GM12892 (cell line): ENCODE measurements around the gene UNC13D.
"Not testable (repeated sequence)": the region's sequence is repeated elsewhere in the genome, so short reads cannot be mapped to it uniquely, and the experiment has no call there.

Source experiments
- DNase-seq: peaks from one replicate; pipeline ENCODE4 v3.0.0; 2011; ENCODE audit not compliant: insufficient read length
- FAIRE-seq: peaks from 2 replicates; lab custom pipeline; 2011; peaks lifted over from hg19 to GRCh38; lab: Jason Lieb, UNC
- POLR2A ChIP-seq: IDR thresholded peaks from 2 replicates; pipeline ENCODE4 v1.6.1; 2011; ENCODE audit warnings: low read depth, low read length, control low read depth
- POLR2AphosphoS5 ChIP-seq: IDR thresholded peaks from 2 replicates; pipeline ENCODE4 v1.6.1; 2011; ENCODE audit warnings: low read depth, low read length, control low read depth
- TAF1 ChIP-seq: IDR thresholded peaks from 2 replicates; pipeline ENCODE4 v1.6.1; 2011; ENCODE audit warnings: low read depth, mild to moderate bottlenecking, control low read depth, low read length, borderline replicate concordance

Gene UNC13D

DNA sequence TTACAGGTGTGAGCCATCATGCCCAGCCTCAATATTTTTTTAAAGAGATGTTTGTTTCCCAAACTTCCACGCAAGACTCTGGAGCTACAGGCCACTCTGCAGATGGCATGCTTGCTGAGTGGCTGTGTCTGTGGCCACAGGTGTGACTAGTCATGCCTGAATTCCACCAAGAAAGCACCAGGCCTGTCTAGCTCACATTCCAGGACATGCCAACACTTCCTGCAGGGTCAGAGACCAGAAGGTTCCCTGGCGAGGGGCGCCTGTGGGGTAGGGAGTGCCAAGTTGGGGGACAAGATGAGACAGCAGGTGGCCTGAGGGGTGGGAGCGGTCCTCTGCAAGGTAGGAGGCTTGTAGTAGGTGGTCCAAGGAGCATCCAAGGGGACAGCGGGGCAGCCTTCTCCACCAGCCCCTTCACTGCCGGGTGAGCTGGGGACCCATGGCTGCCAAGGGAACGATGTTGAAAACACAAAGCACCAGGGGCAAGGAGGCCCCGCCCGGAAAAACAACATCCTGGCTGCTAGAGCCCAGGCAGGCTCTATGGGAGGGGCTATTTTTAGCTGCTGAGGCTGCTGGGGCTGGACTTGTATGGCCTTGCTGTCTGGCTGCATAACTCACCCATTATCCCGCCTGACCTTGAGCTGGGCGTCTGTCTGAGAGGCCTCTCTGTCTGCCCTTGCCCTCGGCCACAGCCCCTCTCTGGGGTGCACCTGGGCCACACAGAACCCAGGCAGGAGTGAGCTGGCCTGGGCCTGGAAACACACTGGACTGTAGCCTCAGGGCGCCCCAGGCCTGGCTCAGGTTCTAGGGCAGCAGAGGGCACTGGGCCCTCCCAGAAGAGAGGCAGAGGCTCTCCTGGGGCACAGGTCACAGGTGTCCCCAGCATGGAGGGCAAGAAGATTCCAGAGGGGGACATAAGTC, 28.5 kb upstream of the UNC13D start:
- TF ChIP-seq POLR2AphosphoS5: no peak
- TF ChIP-seq POLR2A: no peak
- no peak for TF ChIP-seq TAF1
- no peak for FAIRE-seq
- no peak for DNase-seq

DNA sequence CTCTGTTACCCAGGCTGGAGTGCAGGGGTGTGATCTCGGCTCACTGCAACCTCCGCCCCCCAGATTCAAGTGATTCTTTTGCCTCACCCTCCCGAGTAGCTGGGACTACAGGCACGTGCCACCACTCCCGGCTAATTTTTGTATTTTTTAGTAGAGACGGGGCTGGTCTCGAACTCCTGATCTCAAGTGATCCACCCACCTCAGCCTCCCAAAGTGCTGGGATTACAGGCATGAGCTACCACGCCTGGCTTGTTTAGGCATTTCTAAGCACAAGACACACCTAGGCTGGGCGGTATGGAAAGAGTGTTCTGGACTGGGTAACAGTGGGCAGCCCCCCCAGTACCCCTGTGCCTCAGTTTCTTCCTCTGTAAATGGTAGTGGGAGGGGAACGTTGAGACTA, 26.0 kb upstream of the UNC13D start:
- DNase-seq, FAIRE-seq: not testable (repeated sequence)

DNA sequence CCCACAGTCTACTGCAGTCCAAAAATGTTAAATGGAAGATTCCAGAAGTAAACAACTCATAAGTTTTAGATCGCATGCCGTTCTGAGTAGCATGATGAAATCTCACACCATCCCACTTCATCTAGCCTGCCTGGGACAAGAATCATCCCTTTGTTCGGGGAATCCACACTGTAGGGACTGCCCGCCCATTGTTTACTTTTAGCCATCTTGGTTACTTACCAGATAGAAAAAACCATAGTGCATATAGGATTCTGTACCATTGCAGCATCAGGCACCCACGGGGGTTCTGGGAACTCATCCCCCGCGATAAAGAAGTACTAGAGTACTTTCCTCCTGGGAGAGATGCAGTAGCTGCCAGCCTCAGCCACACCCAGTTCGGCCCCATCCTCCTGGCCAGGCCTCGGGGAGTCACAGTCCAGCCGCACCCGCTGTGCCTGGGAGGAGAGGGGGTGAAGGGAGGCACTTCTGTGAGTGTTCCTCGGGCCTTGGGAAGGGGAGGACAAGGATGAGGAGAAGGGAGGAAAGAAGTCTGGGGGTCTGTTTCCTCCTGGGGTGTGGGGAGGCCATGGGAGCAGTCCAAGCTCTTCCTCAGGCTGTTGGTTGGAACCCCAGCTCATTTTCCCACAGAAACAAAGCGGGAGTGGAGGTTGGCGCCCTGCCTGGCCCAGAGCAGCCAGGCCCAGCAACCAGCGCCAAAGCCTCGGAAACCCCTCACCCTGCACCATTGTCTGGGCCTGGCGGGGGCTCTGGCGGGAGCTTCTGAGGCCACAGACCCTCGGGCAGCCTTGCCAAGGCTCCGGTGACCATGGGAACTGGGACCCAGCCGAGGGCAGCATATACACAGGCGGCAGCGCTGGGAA, 25.3 kb upstream of the UNC13D start:
- DNase-seq (no peak), FAIRE-seq (no peak)
- TF ChIP-seq TAF1: no peak
- no peak for TF ChIP-seq POLR2A
- no peak for TF ChIP-seq POLR2AphosphoS5

DNA sequence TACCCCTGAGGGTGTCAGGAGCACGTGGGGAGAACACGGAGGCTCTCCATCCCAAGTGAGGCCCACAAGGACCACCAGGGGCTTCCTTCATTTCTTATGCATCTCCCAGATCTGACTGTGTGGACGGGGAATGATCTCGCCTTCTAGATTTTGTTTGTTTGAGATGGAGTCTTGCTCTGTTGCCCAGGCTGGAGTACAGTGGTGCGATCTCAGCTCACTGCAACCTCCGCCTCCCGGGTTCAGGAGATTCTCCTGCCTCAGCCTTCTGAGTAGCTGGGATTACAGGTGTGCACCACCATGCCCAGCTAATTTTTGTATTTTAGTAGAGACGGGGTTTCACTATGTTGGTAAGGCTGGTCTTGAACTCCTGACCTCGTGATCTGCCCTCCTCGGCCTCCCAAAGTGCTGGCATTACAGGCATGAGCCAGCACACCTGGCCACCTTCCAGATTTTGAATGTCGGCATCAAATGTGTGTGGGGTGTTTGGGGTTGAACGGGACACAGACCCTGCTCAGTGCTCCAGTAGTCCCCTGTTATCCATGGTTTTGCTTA, 24.6 kb upstream of the UNC13D start:
- DNase-seq, FAIRE-seq: not testable (repeated sequence)

DNA sequence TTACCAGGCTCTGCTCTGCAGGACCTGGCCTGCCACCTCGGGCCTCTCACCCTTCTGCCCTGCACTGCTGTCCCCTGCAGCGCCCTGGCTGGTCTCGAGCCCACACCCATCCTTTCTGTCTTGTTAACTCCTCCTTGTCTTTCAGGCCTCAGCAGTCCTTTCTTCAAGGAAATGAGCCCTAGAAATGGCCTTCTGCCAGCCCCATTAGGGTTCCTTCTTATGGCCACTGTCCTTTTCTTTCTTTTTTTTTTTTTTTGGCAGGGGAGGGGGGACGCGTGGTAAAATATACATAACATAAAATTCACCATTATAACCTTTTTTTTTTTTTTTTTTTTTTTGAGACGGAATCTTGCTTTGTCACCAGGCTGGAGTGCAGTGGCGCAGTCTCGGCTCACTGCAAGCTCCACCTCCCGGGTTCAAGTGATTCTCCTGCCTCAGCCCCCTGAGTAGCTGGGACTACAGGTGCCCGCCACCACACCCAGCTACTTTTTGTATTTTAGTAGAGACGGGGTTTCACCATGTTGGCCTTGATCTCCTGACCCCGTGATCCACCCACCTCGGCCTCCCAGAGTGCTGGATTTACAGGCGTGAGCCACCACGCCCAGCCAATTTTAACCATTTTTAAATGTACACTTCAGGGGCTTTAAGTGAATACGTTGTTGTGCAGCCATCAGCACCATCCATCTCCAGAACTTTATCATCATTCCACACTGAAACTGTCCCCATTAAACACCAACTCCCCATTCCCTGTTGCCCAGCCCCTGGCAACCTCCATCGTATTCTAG, 21.4 kb upstream of the UNC13D start:
- DNase-seq, FAIRE-seq: not testable (repeated sequence)

DNA sequence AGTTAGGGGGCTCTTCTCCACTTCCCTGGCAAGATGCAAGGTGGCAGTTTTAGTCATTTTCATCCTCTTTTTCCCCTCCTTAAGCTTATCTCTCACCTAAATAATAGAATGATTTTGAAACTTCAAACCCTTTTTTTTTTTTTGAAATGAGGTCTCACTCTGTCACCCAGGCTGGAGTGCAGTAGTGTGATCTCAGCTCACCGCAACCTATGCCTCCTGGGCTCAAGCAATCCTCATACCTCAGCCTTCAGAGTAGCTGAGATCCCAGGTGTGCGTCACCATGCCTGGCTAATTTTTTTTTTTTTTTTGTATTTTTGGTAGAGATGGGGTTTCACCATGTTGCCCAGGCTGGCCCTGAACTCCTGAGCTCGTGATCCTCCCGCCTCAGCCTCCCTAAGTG, 20.7 kb upstream of the UNC13D start:
- not testable (repeated sequence) for DNase-seq, FAIRE-seq

DNA sequence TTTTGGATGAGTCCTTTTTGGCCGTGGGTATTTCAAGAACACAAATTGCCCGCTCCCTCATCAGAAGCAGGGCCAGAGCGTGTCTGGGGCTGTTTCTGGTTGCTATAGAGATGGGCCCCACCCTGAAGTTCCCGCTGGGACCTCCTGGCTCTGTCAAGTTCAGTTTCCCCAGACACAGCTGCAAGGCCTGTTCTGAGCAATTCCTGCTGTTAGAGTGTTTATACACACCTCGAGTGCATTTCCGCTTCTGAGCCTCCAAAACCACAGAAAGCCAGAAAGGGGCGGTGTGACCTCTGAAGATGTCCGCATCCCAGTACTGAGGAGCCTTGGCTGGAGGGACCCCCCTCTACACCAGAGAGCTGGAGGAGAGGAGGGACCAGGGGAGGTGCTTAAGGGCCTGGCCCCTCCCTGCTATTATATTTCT, 20.3 kb upstream of the UNC13D start:
- peak; percentile 83 for DNase-seq
- TF ChIP-seq POLR2AphosphoS5: no peak
- no peak for TF ChIP-seq POLR2A
- TF ChIP-seq TAF1: no peak
- peak; percentile 78 for FAIRE-seq

DNA sequence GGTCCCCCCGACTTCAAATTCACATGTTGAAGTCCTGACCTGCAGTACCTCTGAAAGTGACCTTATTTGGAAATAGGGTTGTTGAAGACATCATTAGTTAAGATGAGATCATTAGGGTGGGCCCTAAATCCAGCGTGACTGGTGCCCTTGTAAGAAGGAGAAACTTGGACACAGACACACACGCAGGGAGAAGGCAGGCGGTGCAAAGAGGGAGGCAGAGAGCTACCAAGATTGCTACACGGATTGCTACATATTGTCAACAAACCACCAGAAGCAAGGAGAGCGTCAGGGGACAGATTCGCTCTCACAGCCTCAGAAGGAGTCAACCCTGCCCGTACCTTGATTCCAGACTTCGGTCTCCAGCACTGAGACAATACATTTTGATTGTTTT, 17.7 kb upstream of the UNC13D start:
- TF ChIP-seq TAF1 (no peak), POLR2AphosphoS5 (no peak), POLR2A (no peak)
- DNase-seq (no peak), FAIRE-seq (no peak)

DNA sequence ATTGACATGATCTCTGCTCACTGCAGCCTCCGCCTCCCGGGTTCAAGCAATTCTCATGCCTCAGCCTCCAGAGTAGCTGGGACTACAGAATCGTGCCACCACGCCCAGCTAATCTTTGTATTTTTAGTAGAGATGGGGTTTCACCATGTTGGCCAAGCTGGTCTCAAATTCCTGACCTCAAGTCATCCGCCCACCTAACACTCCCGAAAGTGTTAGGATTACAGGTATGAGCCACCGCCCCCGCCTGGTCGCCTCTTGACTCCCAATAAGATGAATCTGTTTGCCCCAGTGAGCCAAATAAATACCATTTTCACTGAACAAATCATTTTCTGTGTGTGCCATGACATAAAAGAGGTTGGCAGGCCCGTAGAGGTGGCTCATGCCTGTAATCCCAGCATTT, 15.2 kb upstream of the UNC13D start:
- not testable (repeated sequence) for FAIRE-seq, DNase-seq

DNA sequence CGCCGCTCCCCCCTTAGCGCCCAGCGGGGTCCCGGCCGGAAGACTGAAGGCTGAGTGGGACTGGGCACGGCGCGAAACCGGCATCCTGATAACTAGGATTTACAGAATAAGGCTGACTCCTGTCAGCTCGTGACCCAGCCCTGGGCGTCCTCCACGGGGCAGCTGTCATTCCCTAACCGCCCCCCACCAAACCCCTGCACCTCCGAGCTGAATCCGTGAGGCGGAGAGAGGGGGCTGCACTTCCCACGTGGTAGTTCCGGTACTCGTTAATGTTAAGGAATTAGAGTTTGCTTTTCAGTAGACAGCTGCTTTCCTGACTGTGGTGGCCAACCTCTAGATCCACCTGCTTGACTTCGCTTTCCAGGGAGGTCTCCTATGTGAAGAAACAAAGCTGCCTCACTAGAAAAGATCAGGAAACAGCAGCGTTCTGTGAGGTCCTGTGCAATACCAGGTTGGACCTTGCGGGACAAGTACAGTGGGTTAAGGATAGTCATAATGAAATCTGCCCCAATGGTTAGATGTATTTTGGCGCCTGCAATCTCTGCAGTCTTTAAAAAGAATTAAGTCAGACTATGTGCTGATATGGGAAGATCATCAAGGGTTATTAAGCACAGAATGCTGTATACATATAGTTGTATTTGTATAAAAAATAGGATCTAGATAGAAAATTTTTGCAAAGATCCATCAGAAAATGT, 12.0 kb upstream of the UNC13D start:
- no peak for FAIRE-seq
- TF ChIP-seq POLR2AphosphoS5: no peak
- no peak for TF ChIP-seq POLR2A
- TF ChIP-seq TAF1: no peak
- no peak for DNase-seq

DNA sequence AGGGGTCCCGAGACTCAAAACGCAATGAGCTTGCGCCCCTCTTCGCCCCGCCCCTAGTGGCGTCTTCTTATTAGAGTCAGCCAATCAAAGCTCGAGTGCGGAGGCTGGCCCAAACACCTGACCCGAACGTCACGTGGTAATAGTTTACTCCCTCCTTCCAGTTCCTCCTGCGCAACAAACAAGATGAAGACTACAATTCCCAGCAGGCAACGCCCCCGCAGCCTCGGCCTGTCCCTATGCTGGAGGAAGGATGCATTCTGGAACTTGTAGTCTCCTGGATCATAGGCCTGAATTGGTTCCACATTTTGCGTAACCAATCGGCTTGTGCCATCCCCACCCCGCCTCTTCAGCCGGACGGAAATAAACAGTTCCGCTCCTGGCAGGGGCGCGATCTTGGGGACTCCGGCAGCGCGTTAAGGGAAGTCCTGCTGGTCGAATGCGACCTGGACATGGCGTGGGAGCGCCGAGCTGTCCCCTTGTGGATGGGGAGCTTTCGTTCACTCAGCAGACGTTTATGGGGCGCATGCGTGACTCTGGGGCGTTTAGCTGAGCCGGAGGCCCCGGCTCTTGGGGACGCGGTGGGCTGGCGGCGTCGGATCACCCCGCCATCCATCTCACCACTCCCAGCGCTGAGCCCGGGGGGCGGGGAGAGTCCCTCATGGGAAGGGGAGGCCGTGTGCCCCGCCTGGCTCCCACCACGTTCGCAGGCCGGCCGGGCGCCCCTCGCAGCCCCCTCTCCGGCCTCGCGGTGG, 11.3 kb upstream of the UNC13D start, which contains the start of gene WBP2:
TSS of gene WBP2 (minus strand) at position 26 of the 752 bp plus-strand sequence. CDS start 38 bp downstream, outside the sequence.
- peak; percentile 98 for FAIRE-seq
- TF ChIP-seq POLR2AphosphoS5: peak; percentile 92
- no peak for TF ChIP-seq TAF1
- peak; percentile 94 for TF ChIP-seq POLR2A
- DNase-seq: peak; percentile 96
